ENCODE results near the gene TFDP1.
"Not testable (repeated sequence)": the region's sequence is repeated elsewhere in the genome, so short reads cannot be mapped to it uniquely, and the experiment has no call there.

The TFDP1 gene

DNA sequence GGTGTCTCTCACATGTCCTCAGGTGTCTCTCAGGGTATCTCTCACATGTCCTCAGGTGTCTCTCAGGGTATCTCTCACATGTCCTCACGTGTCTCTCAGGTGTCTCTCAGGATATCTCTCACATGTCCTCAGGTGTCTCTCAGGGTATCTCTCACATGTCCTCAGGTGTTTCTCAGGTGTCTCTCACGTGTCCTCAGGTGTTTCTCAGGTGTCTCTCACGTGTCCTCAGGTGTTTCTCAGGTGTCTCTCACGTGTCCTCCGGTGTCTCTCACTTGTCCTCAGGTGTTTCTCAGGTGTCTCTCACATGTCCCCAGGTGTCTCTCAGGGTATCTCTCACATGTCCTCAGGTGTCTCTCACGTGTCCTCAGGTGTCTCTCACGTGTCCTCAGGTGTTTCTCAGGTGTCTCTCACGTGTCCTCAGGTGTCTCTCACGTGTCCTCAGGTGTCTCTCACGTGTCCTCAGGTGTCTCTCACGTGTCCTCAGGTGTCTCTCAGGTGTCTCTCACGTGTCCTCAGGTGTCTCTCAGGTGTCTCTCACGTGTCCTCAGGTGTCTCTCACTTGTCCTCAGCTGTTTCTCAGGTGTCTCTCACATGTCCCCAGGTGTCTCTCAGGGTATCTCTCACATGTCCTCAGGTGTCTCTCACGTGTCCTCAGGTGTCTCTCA, 40.2 kb downstream of the TFDP1 start:
- H2AK5ac ChIP-seq (ENCODE audit: low read depth, low read length); H4K91ac ChIP-seq (ENCODE audit: low read depth, low read length, poor library complexity); H3K4me3 ChIP-seq (ENCODE audit: low read length in 2 of 2); H3K4ac ChIP-seq (ENCODE audit: low read length); H2AFZ ChIP-seq (ENCODE audit: low read length); H4K8ac ChIP-seq (ENCODE audit: low read depth, low read length); H3K23ac ChIP-seq (ENCODE audit: low read depth, low read length, poor library complexity); H2BK5ac ChIP-seq (ENCODE audit: low read length); H3K9ac ChIP-seq (ENCODE audit: low read depth, low read length, poor library complexity); H3K4me2 ChIP-seq (ENCODE audit: insufficient read depth, low read length, poor library complexity, severe bottlenecking); DNase-seq (ENCODE audit: low spot score); H3K18ac ChIP-seq (ENCODE audit: low read length); H2BK15ac ChIP-seq (ENCODE audit: low read length); H2BK12ac ChIP-seq (ENCODE audit: low read length); H3K14ac ChIP-seq (ENCODE audit: low read length); H3K27me3 ChIP-seq (ENCODE audit: control insufficient read depth in 3 of 3, insufficient read depth in 3 of 3, low read depth in 1 of 3, low read length in 3 of 3); H3K27ac ChIP-seq (replicated peaks; ENCODE audit: low read length); H2BK120ac ChIP-seq (ENCODE audit: low read depth, low read length); H3K4me1 ChIP-seq (ENCODE audit: control insufficient read depth in 2 of 2, insufficient read depth in 1 of 2, low read depth in 1 of 2, low read length in 2 of 2): not testable (repeated sequence)
- Histone ChIP-seq H3K9me3 (replicated peaks in 1 of 2; ENCODE audit: control insufficient read depth in 2 of 2, insufficient read depth in 1 of 2, low read depth in 1 of 2, low read length in 2 of 2) (peaks cover 13 to 14% of the 10 kb centered on the region in 2 donors), H3K36me3 (replicated peaks in 1 of 2; ENCODE audit: control insufficient read depth in 2 of 2, insufficient read depth in 2 of 2, low read length in 2 of 2) (peaks cover 35 to 86% of the 10 kb centered on the region in 2 donors), H3K79me1 (ENCODE audit: low read depth, low read length) (peaks cover 28% of the 10 kb centered on the region)
- no CpG with 5 or more reads among the region's 14 CpGs for WGBS, 2 donors (ENCODE audit: extremely low coverage in 2 of 2, insufficient read length in 2 of 2, insufficient replicate concordance in 1 of 2)

DNA sequence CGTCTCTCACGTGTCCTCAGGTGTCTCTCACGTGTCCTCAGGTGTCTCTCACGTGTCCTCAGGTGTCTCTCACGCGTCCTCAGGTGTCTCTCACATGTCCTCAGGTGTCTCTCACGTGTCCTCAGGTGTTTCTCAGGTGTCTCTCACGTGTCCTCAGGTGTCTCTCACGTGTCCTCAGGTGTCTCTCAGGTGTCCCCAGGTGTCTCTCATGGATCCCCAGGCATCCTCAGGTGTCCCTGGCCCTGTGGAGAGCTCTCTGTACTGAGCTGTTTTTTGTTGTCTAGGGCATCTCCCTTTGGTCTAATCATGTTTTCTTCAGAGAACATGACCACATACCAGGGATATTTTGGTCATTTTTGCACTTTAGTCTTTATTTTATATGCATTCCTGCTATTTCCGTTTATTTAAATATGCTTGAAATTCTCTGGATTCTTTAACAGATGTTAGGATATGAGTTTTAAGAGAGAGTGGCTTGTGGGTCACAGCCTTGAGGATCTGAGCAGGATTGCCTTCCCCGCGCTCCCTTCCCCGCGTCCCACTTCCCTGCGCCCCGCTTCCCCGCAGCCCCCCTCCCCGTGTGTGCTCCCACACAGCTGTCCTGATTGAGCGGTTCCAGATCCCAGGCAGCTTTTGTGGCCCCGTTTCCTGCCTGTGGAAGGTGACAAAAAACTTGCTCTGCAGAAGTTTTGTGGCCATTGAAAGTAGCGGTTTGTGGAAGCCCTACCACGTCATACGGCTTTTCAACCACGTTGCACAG, 41.6 kb downstream of the TFDP1 start:
- Histone ChIP-seq H2BK5ac (ENCODE audit: low read length) (no peak overlapping the region), H3K4me3 (ENCODE audit: low read length in 2 of 2) (no peak overlapping the region), H3K4me2 (ENCODE audit: insufficient read depth, low read length, poor library complexity, severe bottlenecking) (no peak overlapping the region), H2BK120ac (ENCODE audit: low read depth, low read length) (no peak overlapping the region), H4K8ac (ENCODE audit: low read depth, low read length) (no peak overlapping the region), H2AFZ (ENCODE audit: low read length) (no peak overlapping the region), H4K91ac (ENCODE audit: low read depth, low read length, poor library complexity) (no peak overlapping the region), H3K14ac (ENCODE audit: low read length) (no peak overlapping the region), H3K79me1 (ENCODE audit: low read depth, low read length) (peaks cover 24% of the 10 kb centered on the region), H2AK5ac (ENCODE audit: low read depth, low read length) (no peak overlapping the region), H3K36me3 (replicated peaks in 1 of 2; ENCODE audit: control insufficient read depth in 2 of 2, insufficient read depth in 2 of 2, low read length in 2 of 2) (peaks cover 38 to 87% of the 10 kb centered on the region in 2 donors), H3K9ac (ENCODE audit: low read depth, low read length, poor library complexity) (no peak overlapping the region), H3K4ac (ENCODE audit: low read length) (no peak overlapping the region), H3K27ac (replicated peaks; ENCODE audit: low read length) (no peak overlapping the region), H3K9me3 (replicated peaks in 1 of 2; ENCODE audit: control insufficient read depth in 2 of 2, insufficient read depth in 1 of 2, low read depth in 1 of 2, low read length in 2 of 2) (peaks cover 13 to 14% of the 10 kb centered on the region in 2 donors), H3K27me3 (ENCODE audit: control insufficient read depth in 3 of 3, insufficient read depth in 3 of 3, low read depth in 1 of 3, low read length in 3 of 3) (no peaks in the 10 kb centered on the region), H2BK12ac (ENCODE audit: low read length) (no peak overlapping the region), H3K4me1 (ENCODE audit: control insufficient read depth in 2 of 2, insufficient read depth in 1 of 2, low read depth in 1 of 2, low read length in 2 of 2) (peaks cover 0 to 4% of the 10 kb centered on the region in 2 donors), H3K18ac (ENCODE audit: low read length) (no peak overlapping the region), H2BK15ac (ENCODE audit: low read length) (no peak overlapping the region), H3K23ac (ENCODE audit: low read depth, low read length, poor library complexity) (no peak overlapping the region)
- DNase-seq (ENCODE audit: low spot score) = no peak
- no CpG with 5 or more reads among the region's 24 CpGs for WGBS, 2 donors (ENCODE audit: extremely low coverage in 2 of 2, insufficient read length in 2 of 2, insufficient replicate concordance in 1 of 2)

DNA sequence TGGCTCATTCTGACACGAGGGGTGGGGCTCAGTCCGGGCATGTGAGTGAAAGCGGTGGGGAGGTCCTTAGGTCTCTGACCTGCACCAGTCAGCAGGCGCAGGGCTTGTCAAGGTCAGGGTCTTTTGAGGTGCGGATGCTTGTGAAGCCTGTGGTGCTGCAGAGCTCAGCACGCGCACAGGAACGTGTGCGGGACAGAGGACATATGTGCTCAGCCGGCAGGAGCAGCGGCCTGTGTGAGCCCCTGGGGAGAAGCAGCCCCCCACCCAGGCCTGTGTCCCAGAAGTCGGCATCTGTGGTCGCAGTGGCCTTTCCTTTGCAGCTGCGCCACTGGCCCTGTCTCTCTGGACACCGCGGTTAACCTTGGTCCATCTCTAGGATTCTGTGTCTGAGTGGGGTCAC, 42.6 kb downstream of the TFDP1 start:
- DNase-seq (ENCODE audit: low spot score) = no peak

More for the DNA sequence above, 42.6 kb downstream of the TFDP1 start:
- no peaks in the 10 kb centered on the region for H3K27me3 ChIP-seq (ENCODE audit: control insufficient read depth in 3 of 3, insufficient read depth in 3 of 3, low read depth in 1 of 3, low read length in 3 of 3)
- H2AFZ ChIP-seq (ENCODE audit: low read length) = no peak overlapping the region
- H2AK5ac ChIP-seq (ENCODE audit: low read depth, low read length) = no peak overlapping the region
- H3K9ac ChIP-seq (ENCODE audit: low read depth, low read length, poor library complexity) = no peak overlapping the region
- H2BK5ac ChIP-seq (ENCODE audit: low read length) = no peak overlapping the region
- H2BK12ac ChIP-seq (ENCODE audit: low read length) = no peak overlapping the region
- H4K8ac ChIP-seq (ENCODE audit: low read depth, low read length) = no peak overlapping the region
- peaks cover 45 to 96% of the 10 kb centered on the region in 2 donors for H3K36me3 ChIP-seq (replicated peaks in 1 of 2; ENCODE audit: control insufficient read depth in 2 of 2, insufficient read depth in 2 of 2, low read length in 2 of 2)
- WGBS, 2 donors (ENCODE audit: extremely low coverage in 2 of 2, insufficient read length in 2 of 2, insufficient replicate concordance in 1 of 2) = no CpG with 5 or more reads among the region's 16 CpGs
- no peak overlapping the region for H3K23ac ChIP-seq (ENCODE audit: low read depth, low read length, poor library complexity)
- H3K4me2 ChIP-seq (ENCODE audit: insufficient read depth, low read length, poor library complexity, severe bottlenecking) = no peak overlapping the region
- H2BK15ac ChIP-seq (ENCODE audit: low read length) = no peak overlapping the region
- H2BK120ac ChIP-seq (ENCODE audit: low read depth, low read length) = no peak overlapping the region
- no peak overlapping the region for H3K4me3 ChIP-seq (ENCODE audit: low read length in 2 of 2)
- no peak overlapping the region for H3K18ac ChIP-seq (ENCODE audit: low read length)
- H3K14ac ChIP-seq (ENCODE audit: low read length) = no peak overlapping the region
- H3K4me1 ChIP-seq (ENCODE audit: control insufficient read depth in 2 of 2, insufficient read depth in 1 of 2, low read depth in 1 of 2, low read length in 2 of 2) = peaks cover 0 to 4% of the 10 kb centered on the region in 2 donors
- no peak overlapping the region for H4K91ac ChIP-seq (ENCODE audit: low read depth, low read length, poor library complexity)
- H3K79me1 ChIP-seq (ENCODE audit: low read depth, low read length) = peaks cover 22% of the 10 kb centered on the region
- no peak overlapping the region for H3K27ac ChIP-seq (replicated peaks; ENCODE audit: low read length)
- H3K4ac ChIP-seq (ENCODE audit: low read length) = no peak overlapping the region
- peaks cover 13 to 14% of the 10 kb centered on the region in 2 donors for H3K9me3 ChIP-seq (replicated peaks in 1 of 2; ENCODE audit: control insufficient read depth in 2 of 2, insufficient read depth in 1 of 2, low read depth in 1 of 2, low read length in 2 of 2)

Data from neuronal stem cell (in vitro differentiated cells).